ENCODE data around the gene HBZ.
"Not testable (repeated sequence)": the region's sequence is repeated elsewhere in the genome, so short reads cannot be mapped to it uniquely, and the experiment has no call there.

The HBZ gene

GRCh38 chr16:165539-166374, 13.3 kb downstream of the HBZ start, which contains the start of gene HBM:
Gene HBM (plus strand): TSS chr16:165978. CDS start chr16:165998, 20 bp downstream.
- DNase-seq: no peak

GRCh38 chr16:166375-167121, 14.1 kb downstream of the HBZ start:
- DNase-seq: no peak

DNA sequence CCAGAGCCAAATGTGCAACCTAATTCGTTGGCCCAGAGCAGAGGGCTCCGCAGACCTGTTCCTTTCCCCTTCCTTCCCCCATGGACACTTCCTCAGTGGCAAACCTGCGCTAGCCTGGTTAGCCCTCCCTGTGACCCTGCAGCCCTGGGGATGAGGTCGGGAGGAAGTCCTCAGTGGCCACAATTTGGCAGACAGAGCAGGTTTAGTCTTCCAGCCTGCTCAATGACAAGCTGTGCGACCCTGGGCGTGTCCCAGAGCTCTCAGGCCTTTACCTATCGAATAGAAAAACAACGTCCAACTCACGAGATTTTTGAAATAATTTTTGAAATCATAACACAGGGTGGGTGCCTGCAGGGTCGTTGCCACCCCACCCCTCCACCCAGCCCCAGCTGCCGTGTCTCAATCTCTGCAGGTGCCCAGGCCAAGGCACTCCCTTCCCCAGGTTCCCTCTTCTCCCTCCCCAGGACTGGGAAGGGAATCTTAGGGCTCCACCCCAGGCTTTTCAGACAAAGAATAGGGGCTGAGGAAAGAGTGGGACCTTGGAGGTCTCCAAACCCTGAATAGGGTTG, 14.8 kb downstream of the HBZ start:
- DNase-seq: no peak

GRCh38 chr16:168424-168823, 16.0 kb downstream of the HBZ start:
- DNase-seq: no peak

- no peak for DNase-seq
These were observed 16.6 kb downstream of the HBZ start for GRCh38 chr16:169014-169413.

GRCh38 chr16:170088-170507, 17.7 kb downstream of the HBZ start:
- DNase-seq: not testable (repeated sequence)

- no peak for DNase-seq
These were observed 18.3 kb downstream of the HBZ start for GRCh38 chr16:170788-171187.

DNA sequence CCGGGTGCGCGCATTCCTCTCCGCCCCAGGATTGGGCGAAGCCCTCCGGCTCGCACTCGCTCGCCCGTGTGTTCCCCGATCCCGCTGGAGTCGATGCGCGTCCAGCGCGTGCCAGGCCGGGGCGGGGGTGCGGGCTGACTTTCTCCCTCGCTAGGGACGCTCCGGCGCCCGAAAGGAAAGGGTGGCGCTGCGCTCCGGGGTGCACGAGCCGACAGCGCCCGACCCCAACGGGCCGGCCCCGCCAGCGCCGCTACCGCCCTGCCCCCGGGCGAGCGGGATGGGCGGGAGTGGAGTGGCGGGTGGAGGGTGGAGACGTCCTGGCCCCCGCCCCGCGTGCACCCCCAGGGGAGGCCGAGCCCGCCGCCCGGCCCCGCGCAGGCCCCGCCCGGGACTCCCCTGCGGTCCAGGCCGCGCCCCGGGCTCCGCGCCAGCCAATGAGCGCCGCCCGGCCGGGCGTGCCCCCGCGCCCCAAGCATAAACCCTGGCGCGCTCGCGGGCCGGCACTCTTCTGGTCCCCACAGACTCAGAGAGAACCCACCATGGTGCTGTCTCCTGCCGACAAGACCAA, 20.0 kb downstream of the HBZ start, which contains the start of gene HBA2:
Gene HBA2 (plus strand): TSS at position 503 of the 568 bp plus-strand sequence. CDS start 37 bp downstream, at position 540.
- DNase-seq: not testable (repeated sequence)

GRCh38 chr16:173211-173854, 20.9 kb downstream of the HBZ start:
- not testable (repeated sequence) for DNase-seq

DNA sequence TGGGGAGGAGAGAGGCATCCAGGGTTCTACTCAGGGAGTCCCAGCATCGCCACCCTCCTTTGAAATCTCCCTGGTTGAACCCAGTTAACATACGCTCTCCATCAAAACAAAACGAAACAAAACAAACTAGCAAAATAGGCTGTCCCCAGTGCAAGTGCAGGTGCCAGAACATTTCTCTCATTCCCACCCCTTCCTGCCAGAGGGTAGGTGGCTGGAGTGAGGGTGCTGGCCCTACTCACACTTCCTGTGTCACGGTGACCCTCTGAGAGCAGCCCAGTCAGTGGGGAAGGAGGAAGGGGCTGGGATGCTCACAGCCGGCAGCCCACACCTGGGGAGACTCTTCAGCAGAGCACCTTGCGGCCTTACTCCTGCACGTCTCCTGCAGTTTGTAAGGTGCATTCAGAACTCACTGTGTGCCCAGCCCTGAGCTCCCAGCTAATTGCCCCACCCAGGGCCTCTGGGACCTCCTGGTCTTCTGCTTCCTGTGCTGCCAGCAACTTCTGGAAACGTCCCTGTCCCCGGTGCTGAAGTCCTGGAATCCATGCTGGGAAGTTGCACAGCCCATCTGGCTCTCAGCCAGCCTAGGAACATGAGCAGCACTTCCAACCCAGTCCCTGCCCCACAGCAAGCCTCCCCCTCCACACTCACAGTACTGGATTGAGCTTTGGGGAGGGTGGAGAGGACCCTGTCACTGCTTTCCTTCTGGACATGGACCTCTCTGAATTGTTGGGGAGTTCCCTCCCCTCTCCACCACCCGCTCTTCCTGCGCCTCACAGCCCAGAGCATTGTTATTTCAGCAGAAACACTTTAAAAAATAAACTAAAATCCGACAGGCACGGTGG, 21.7 kb downstream of the HBZ start:
- DNase-seq: not testable (repeated sequence)

DNA sequence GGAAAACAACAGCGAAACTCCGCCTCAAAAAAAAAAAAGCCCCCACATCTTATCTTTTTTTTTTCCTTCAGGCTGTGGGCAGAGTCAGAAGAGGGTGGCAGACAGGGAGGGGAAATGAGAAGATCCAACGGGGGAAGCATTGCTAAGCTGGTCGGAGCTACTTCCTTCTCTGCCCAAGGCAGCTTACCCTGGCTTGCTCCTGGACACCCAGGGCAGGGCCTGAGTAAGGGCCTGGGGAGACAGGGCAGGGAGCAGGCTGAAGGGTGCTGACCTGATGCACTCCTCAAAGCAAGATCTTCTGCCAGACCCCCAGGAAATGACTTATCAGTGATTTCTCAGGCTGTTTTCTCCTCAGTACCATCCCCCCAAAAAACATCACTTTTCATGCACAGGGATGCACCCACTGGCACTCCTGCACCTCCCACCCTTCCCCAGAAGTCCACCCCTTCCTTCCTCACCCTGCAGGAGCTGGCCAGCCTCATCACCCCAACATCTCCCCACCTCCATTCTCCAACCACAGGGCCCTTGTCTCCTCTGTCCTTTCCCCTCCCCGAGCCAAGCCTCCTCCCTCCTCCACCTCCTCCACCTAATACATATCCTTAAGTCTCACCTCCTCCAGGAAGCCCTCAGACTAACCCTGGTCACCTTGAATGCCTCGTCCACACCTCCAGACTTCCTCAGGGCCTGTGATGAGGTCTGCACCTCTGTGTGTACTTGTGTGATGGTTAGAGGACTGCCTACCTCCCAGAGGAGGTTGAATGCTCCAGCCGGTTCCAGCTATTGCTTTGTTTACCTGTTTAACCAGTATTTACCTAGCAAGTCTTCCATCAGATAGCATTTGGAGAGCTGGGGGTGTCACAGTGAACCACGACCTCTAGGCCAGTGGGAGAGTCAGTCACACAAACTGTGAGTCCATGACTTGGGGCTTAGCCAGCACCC, 22.8 kb downstream of the HBZ start:
- no peak for DNase-seq

- DNase-seq: not testable (repeated sequence)
These were observed 23.6 kb downstream of the HBZ start for GRCh38 chr16:176006-176405.

DNA sequence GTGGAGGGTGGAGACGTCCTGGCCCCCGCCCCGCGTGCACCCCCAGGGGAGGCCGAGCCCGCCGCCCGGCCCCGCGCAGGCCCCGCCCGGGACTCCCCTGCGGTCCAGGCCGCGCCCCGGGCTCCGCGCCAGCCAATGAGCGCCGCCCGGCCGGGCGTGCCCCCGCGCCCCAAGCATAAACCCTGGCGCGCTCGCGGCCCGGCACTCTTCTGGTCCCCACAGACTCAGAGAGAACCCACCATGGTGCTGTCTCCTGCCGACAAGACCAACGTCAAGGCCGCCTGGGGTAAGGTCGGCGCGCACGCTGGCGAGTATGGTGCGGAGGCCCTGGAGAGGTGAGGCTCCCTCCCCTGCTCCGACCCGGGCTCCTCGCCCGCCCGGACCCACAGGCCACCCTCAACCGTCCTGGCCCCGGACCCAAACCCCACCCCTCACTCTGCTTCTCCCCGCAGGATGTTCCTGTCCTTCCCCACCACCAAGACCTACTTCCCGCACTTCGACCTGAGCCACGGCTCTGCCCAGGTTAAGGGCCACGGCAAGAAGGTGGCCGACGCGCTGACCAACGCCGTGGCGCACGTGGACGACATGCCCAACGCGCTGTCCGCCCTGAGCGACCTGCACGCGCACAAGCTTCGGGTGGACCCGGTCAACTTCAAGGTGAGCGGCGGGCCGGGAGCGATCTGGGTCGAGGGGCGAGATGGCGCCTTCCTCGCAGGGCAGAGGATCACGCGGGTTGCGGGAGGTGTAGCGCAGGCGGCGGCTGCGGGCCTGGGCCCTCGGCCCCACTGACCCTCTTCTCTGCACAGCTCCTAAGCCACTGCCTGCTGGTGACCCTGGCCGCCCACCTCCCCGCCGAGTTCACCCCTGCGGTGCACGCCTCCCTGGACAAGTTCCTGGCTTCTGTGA, 24.3 kb downstream of the HBZ start, which contains the start of gene HBA1:
Gene HBA1 (plus strand): TSS at position 204 of the 906 bp plus-strand sequence. CDS start 37 bp downstream, at position 241.
- DNase-seq: not testable (repeated sequence)

- no peak for DNase-seq
These were observed 25.0 kb downstream of the HBZ start for GRCh38 chr16:177394-177822.

- no peak for DNase-seq
These were observed 25.7 kb downstream of the HBZ start for GRCh38 chr16:177981-178667.

- no peak for DNase-seq
These were observed 26.2 kb downstream of the HBZ start for GRCh38 chr16:178668-179015.

GRCh38 chr16:179211-180092, 27.0 kb downstream of the HBZ start:
- no peak for DNase-seq
